Ovary (tissue), 3 donors: ENCODE measurements around the gene ROCK1.

Source experiments
- POLR2A ChIP-seq: fragments of 450-650 bp; IDR thresholded peaks from one replicate; pipeline ENCODE4 v1.6.1; 2017; ENCODE audit warnings: antibody characterized with exemption, mild to moderate bottlenecking, moderate library complexity
- TF ChIP-seq, protein P1 (sequence below), 3 donors: fragments of 450-650 bp in 2 of 3; fragments of 200-600 bp in 1 of 3; IDR thresholded peaks; one replicate each; pipeline versions ENCODE4 v1.5.1 to v1.8.0; 2016 to 2022; ENCODE audit warnings: antibody characterized with exemption in 3 of 3, mild to moderate bottlenecking in 1 of 3
- donor health status: DM: no; HTN: no; CAD: no.

DNA sequence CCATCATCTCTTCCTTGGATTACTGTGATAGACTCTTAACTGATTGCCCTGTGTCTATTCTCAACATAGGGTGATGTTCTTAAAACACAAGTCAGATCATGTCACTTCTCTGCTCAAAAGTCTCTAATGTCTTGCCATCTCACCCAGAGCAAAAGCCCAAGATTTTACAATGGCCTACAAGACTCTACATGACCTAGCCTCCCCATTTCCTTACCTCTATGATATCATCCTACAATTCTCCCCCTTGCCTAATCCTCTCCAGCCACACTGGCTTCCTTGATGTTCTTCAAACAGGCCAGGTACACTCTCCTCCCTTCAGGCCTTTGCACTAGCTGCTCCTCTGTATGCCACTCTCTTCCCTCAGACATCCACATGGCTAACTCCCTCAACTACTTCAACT, 55.1 kb downstream of the ROCK1 start:
- TF ChIP-seq POLR2A = no peak
- TF ChIP-seq, protein P1, sequence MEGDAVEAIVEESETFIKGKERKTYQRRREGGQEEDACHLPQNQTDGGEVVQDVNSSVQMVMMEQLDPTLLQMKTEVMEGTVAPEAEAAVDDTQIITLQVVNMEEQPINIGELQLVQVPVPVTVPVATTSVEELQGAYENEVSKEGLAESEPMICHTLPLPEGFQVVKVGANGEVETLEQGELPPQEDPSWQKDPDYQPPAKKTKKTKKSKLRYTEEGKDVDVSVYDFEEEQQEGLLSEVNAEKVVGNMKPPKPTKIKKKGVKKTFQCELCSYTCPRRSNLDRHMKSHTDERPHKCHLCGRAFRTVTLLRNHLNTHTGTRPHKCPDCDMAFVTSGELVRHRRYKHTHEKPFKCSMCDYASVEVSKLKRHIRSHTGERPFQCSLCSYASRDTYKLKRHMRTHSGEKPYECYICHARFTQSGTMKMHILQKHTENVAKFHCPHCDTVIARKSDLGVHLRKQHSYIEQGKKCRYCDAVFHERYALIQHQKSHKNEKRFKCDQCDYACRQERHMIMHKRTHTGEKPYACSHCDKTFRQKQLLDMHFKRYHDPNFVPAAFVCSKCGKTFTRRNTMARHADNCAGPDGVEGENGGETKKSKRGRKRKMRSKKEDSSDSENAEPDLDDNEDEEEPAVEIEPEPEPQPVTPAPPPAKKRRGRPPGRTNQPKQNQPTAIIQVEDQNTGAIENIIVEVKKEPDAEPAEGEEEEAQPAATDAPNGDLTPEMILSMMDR (IDR thresholded peaks at IDR 0.05) = no peak
